Measurements from ENCODE around the gene MXD4.

The MXD4 gene

GRCh38 chr4:2245057-2245786 lies 16.7 kb downstream of the MXD4 start:
- peak overlapping the region; percentile 74 for H3K27ac Mint-ChIP-seq
- DNase-seq = no peak
- peaks cover 9% of the 10 kb centered on the region for H3K36me3 Mint-ChIP-seq (ENCODE audit: low read depth)
- H3K9me3 Mint-ChIP-seq = no peaks in the 10 kb centered on the region
- H3K4me1 Mint-ChIP-seq = peaks cover 44% of the 10 kb centered on the region
- peak overlapping the region; percentile 1 for H3K4me3 Mint-ChIP-seq
- no peak for TF ChIP-seq CTCF (IDR thresholded peaks at IDR 0.05)
- H3K27me3 Mint-ChIP-seq (ENCODE audit: low read depth, poor library complexity) = no peaks in the 10 kb centered on the region

GRCh38 chr4:2243681-2244380 lies 18.1 kb downstream of the MXD4 start:
- peak; percentile 12 for TF ChIP-seq CTCF (IDR thresholded peaks at IDR 0.05)
- Mint-ChIP-seq H3K27me3 (ENCODE audit: low read depth, poor library complexity) (no peaks in the 10 kb centered on the region), H3K36me3 (ENCODE audit: low read depth) (peaks cover 9% of the 10 kb centered on the region), H3K4me3 (no peak overlapping the region), H3K9me3 (no peaks in the 10 kb centered on the region), H3K4me1 (peaks cover 56% of the 10 kb centered on the region), H3K27ac (no peak overlapping the region)
- DNase-seq = peak; percentile 61

- Mint-ChIP-seq H3K9me3 (no peaks in the 10 kb centered on the region), H3K36me3 (ENCODE audit: low read depth) (peaks cover 14% of the 10 kb centered on the region), H3K4me1 (peaks cover 69% of the 10 kb centered on the region), H3K27ac (peak within 1 kb of the TSS; percentile 34), H3K27me3 (ENCODE audit: low read depth, poor library complexity) (no peaks in the 10 kb centered on the region), H3K4me3 (peak within 1 kb of the TSS; percentile 83)
- TF ChIP-seq CTCF (IDR thresholded peaks at IDR 0.05) = no peak
- peak; percentile 99 for DNase-seq
Observed at GRCh38 chr4:2241410-2242353, 20.2 kb downstream of the MXD4 start, which contains the start of the genes HAUS3 and POLN. TSS of gene HAUS3 (minus strand) at chr4:2242121. CDS start at chr4:2240946, 1,175 bp downstream. TSS of gene POLN (minus strand) at chr4:2242121. CDS start at chr4:2229231, 12,890 bp downstream.

GRCh38 chr4:2241003-2241402 lies 20.9 kb downstream of the MXD4 start:
- TF ChIP-seq CTCF (IDR thresholded peaks at IDR 0.05) = no peak
- Mint-ChIP-seq H3K27ac (peak overlapping the region; percentile 34), H3K36me3 (ENCODE audit: low read depth) (peaks cover 14% of the 10 kb centered on the region), H3K27me3 (ENCODE audit: low read depth, poor library complexity) (no peaks in the 10 kb centered on the region), H3K4me3 (peak overlapping the region; percentile 83), H3K4me1 (peaks cover 68% of the 10 kb centered on the region), H3K9me3 (no peaks in the 10 kb centered on the region)
- no peak for DNase-seq

- H3K27ac Mint-ChIP-seq = no peak overlapping the region
- H3K27me3 Mint-ChIP-seq (ENCODE audit: low read depth, poor library complexity) = no peaks in the 10 kb centered on the region
- peaks cover 39% of the 10 kb centered on the region for H3K4me1 Mint-ChIP-seq
- TF ChIP-seq CTCF (IDR thresholded peaks at IDR 0.05) = no peak
- peak overlapping the region; percentile 9 for H3K4me3 Mint-ChIP-seq
- no peaks in the 10 kb centered on the region for H3K9me3 Mint-ChIP-seq
- DNase-seq = no peak
- peaks cover 27% of the 10 kb centered on the region for H3K36me3 Mint-ChIP-seq (ENCODE audit: low read depth)
Observed at GRCh38 chr4:2236944-2237666, 24.8 kb downstream of the MXD4 start.

All from nephron progenitor cell (in vitro differentiated cells).